Chondrocyte (in vitro differentiated cells): ENCODE results near the gene USP47. TPM values are rescaled to one million over a fixed set of nuclear protein-coding genes. Genes with fewer than 3 reads are reported as not detected.

Experiments used
- DNase-seq: peaks from one replicate; pipeline ENCODE4 v3.0.0; 2021; ENCODE audit warnings: mixed read lengths, low spot score
- H3K27ac Mint-ChIP-seq: one replicate; pipeline ENCODE4 v1.8.0; 2021; ENCODE audit warnings: mild to moderate bottlenecking, moderate library complexity, mixed read lengths; ENCODE audit not compliant: unreplicated experiment
- H3K27me3 Mint-ChIP-seq: 2 replicates; pipeline ENCODE4 v1.8.0; 2021; ENCODE audit warnings: low read depth, mixed read lengths
- H3K36me3 Mint-ChIP-seq: 2 replicates; pipeline ENCODE4 v1.8.0; 2021; ENCODE audit warnings: low read depth, mixed read lengths
- H3K4me1 Mint-ChIP-seq: 2 replicates; pipeline ENCODE4 v1.8.0; 2021; ENCODE audit warnings: low read depth, mild to moderate bottlenecking, mixed read lengths
- H3K4me3 Mint-ChIP-seq: one replicate; pipeline ENCODE4 v1.8.0; 2021; ENCODE audit warnings: mild to moderate bottlenecking, moderate library complexity, mixed read lengths; ENCODE audit not compliant: unreplicated experiment
- H3K9me3 Mint-ChIP-seq: 2 replicates; pipeline ENCODE4 v1.8.0; 2021; ENCODE audit warnings: low read depth, mixed read lengths
- CTCF ChIP-seq: fragments of 200-600 bp; sonication (generic); IDR thresholded peaks from 2 replicates; pipeline ENCODE4 v1.5.0; 2021; ENCODE audit warnings: antibody characterized with exemption, mild to moderate bottlenecking, moderate library complexity
- total RNA-seq: library from RNA; stranded (reverse); gene quantifications from 3 replicates; pipeline ENCODE4 v1.2.1, GENCODE V29; 2021

The USP47 gene
- total RNA-seq, 1 donor from 2014 or later: 44.4 TPM

GRCh38 chr11:11806586-11806985 lies 35.2 kb upstream of the USP47 start:
- no peak for DNase-seq
- Mint-ChIP-seq H3K36me3 (no peaks in the 10 kb centered on the region), H3K9me3 (peaks cover 3% of the 10 kb centered on the region), H3K27ac (no peak overlapping the region), H3K4me1 (peaks cover 24% of the 10 kb centered on the region), H3K4me3 (no peak overlapping the region), H3K27me3 (no peaks in the 10 kb centered on the region)
- no peak for TF ChIP-seq CTCF

DNA sequence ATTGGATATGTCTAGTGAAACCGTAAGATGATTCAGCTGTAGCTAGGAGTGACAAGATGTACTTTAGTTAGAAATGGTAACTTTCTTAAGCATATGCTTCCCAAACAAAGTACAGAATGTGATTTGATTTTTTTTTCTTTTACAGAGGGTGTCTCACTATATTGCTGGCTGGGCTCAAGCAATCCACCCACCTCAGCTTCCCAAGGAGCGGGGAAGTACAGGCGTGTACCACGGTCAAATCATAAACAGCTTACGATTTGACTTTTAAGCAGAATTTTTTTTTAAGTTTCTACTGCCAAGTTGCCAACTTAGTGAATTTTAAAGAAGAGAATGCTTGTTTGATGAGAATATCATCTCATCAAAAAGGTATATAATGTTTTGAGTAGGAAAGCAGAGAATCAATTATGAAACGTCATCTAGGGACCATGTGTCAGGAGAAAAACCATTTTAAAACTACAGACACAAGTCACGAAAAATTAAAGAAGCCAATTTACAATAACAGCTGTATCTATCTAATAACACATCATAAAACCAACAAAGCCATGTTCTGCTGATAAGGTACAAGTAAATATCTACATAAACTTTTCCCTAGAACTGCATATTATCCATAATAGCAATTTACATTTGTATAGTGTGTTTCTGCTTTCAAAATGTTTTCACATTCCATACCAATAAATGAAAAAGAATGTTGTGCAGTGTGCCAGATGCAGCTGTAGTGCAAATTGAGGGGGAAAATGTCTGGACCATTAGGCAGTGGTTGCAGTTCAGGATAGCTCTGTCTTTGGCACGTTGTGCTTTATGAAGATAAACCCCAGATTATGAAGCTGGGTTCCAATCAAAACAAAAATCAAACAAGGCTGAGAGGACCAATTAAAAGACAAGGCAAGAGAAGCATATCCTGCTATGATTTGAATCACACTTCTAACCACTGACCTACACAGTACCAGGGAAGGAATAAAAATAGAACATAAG lies 33.7 kb upstream of the USP47 start:
- no peak for DNase-seq
- no peaks in the 10 kb centered on the region for H3K36me3 Mint-ChIP-seq
- peaks cover 29% of the 10 kb centered on the region for H3K4me1 Mint-ChIP-seq
- H3K9me3 Mint-ChIP-seq: peaks cover 3% of the 10 kb centered on the region
- no peak for TF ChIP-seq CTCF
- H3K27ac Mint-ChIP-seq: peak overlapping the region; percentile 15
- H3K4me3 Mint-ChIP-seq: no peak overlapping the region
- no peaks in the 10 kb centered on the region for H3K27me3 Mint-ChIP-seq

DNA sequence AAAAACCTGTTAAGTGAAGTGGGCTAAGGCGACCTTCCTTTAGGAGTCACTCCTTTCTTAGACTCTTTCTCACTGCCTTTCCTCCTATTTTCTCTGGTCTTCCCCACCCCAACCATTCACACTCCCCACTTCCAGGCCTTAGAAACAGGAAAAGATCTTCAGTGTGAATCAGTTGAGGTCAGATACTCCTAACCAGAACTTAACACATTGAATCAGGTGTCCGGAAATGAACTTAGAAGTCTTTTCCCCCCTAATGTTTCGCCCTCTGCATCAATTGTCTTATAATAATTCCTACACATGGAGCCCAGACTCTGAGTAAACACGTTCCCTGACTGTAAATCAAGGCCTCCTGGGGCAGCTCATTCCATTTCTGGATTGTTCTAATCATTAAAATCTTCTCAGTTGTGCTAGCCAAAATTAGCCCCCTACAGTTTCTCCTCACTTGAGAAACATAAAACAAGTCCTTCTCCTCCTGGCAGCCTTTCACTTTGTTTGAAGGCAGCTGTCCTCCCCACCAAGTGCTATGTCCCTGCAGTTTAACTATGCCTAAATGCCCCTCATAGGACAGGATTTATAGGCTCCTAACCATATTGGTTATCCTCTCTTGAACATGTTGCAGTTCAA lies 32.7 kb upstream of the USP47 start:
- no peak for DNase-seq
- H3K4me1 Mint-ChIP-seq: peaks cover 36% of the 10 kb centered on the region
- H3K27me3 Mint-ChIP-seq: no peaks in the 10 kb centered on the region
- H3K27ac Mint-ChIP-seq: no peak overlapping the region
- no peak for TF ChIP-seq CTCF
- no peak overlapping the region for H3K4me3 Mint-ChIP-seq
- no peaks in the 10 kb centered on the region for H3K36me3 Mint-ChIP-seq
- H3K9me3 Mint-ChIP-seq: peaks cover 3% of the 10 kb centered on the region

GRCh38 chr11:11810764-11811726 lies 30.7 kb upstream of the USP47 start:
- H3K4me1 Mint-ChIP-seq: peaks cover 36% of the 10 kb centered on the region
- H3K27ac Mint-ChIP-seq: no peak overlapping the region
- no peak for DNase-seq
- H3K4me3 Mint-ChIP-seq: no peak overlapping the region
- no peaks in the 10 kb centered on the region for H3K9me3 Mint-ChIP-seq
- no peak for TF ChIP-seq CTCF
- H3K36me3 Mint-ChIP-seq: no peaks in the 10 kb centered on the region
- no peaks in the 10 kb centered on the region for H3K27me3 Mint-ChIP-seq
